NT2/D1 (cell line): ENCODE measurements around the gene ABHD13.

Experiments
- SUZ12 ChIP-seq: IDR thresholded peaks from 2 replicates; pipeline ENCODE4 v1.6.1; 2011; ENCODE audit not compliant: insufficient read length, insufficient read depth; ENCODE audit errors: extremely low read depth
- YY1 ChIP-seq: IDR thresholded peaks from 2 replicates; pipeline ENCODE4 v1.6.1; 2011; ENCODE audit not compliant: insufficient read length, insufficient read depth
- ZNF274 ChIP-seq: IDR thresholded peaks from 2 replicates; pipeline ENCODE4 v1.6.1; 2011; ENCODE audit warnings: mild to moderate bottlenecking, low read depth, low read length

- no peak for TF ChIP-seq YY1
- TF ChIP-seq SUZ12 = no peak
- TF ChIP-seq ZNF274 = no peak
Measured at GRCh38 chr13:108283110-108283509, 64.9 kb downstream of the ABHD13 start.
